Pons (tissue), 1 donor: ENCODE results near the gene DCTN2.
"Not testable (repeated sequence)": the region's sequence is repeated elsewhere in the genome, so short reads cannot be mapped to it uniquely, and the experiment has no call there.

Experiments
- DNase-seq: peaks from one replicate; pipeline ENCODE4 v3.0.0-alpha.2; 2016; ENCODE audit warnings: low spot score

The DCTN2 gene

DNA sequence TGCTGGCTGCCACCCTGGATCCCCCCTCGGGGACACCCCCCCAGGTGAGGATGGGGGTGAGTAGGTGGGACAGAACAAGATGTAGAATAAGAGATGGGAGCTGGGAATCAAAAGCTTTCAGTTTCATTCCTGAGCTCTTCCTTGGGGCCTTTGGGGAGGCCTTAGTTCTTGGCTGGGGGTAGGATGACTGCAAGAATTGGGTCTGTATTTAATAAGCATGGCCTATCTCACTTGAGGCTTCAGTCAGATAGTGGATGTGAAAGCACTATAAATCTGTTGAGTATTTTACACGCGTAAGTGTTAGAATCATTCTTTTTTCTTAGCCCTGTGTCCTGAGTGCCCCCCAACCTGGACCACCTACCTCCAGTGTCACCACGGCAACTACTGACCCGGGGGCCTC is 19.8 kb downstream of the DCTN2 start:
- DNase-seq = no peak

DNA sequence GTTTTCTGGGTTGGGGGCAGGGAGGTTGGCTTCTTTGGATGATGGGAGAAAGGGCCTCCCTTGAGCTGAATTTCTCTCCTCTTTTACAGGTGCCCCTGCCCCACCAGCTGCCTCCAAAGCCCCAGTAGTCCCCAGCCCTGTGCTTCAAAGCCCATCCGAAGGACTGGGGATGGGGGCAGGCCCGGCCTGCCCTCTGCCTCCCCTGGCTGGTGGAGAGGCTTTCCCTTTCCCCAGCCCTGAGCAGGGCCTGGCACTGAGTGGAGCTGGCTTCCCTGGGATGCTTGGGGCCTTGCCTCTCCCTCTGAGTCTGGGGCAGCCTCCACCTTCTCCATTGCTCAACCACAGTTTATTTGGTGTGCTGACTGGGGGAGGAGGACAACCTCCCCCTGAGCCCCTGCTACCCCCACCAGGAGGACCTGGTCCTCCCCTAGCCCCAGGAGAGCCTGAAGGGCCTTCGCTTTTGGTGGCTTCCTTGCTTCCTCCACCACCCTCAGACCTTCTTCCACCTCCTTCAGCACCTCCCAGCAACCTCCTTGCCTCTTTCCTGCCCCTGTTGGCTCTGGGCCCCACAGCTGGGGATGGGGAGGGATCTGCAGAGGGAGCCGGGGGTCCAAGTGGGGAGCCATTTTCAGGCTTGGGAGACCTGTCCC is 20.4 kb downstream of the DCTN2 start:
- DNase-seq = no peak

DNA sequence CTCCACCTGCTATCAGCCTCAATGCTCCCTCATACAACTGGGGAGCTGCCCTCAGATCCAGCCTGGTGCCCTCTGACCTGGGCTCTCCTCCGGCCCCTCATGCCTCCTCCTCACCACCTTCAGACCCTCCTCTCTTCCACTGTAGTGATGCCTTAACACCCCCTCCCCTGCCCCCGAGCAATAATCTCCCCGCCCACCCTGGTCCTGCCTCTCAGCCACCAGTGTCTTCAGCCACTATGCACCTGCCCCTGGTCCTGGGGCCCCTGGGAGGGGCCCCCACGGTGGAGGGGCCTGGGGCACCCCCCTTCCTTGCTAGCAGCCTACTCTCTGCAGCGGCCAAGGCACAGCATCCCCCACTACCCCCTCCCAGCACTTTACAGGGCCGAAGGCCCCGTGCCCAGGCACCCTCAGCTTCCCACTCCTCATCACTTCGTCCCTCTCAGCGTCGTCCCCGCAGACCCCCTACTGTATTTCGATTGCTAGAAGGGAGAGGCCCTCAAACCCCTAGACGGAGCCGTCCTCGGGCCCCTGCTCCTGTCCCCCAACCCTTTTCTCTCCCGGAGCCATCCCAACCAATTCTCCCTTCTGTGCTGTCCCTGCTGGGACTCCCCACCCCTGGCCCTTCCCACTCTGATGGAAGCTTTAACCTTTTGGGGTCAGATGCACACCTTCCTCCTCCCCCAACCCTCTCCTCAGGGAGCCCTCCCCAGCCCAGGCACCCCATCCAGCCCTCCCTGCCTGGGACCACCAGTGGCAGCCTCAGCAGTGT is 21.2 kb downstream of the DCTN2 start:
- DNase-seq = no peak

DNA sequence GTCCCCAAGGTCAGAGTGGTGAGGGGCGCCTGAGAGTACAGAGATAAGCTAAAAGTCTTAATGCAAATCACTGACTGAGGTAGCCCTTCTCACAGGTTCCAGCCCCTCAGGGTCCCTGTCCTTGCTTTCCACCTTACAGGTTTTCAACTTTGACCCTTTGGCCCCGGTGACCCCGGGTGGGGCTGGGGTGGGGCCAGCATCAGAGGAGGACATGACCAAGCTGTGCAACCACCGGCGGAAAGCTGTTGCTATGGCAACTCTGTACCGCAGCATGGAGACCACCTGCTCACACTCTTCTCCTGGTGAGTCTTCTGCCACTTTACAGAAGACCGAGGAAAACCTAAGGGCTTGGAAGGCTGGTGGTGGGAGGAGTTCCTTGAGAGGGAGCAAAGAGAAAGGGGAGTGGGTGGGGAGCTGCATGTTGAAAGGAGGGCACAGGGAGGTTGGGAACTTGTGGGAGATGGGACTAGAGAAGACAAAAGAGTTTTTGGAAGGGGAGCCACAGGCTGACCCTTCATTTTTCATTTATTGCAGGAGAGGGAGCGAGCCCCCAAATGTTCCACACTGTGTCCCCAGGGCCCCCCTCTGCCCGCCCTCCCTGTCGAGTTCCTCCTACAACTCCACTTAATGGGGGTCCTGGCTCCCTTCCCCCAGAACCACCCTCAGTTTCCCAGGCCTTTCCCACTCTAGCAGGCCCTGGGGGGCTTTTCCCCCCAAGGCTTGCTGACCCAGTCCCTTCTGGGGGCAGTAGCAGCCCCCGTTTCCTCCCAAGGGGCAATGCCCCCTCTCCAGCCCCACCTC is 22.0 kb downstream of the DCTN2 start:
- DNase-seq = no peak

DNA sequence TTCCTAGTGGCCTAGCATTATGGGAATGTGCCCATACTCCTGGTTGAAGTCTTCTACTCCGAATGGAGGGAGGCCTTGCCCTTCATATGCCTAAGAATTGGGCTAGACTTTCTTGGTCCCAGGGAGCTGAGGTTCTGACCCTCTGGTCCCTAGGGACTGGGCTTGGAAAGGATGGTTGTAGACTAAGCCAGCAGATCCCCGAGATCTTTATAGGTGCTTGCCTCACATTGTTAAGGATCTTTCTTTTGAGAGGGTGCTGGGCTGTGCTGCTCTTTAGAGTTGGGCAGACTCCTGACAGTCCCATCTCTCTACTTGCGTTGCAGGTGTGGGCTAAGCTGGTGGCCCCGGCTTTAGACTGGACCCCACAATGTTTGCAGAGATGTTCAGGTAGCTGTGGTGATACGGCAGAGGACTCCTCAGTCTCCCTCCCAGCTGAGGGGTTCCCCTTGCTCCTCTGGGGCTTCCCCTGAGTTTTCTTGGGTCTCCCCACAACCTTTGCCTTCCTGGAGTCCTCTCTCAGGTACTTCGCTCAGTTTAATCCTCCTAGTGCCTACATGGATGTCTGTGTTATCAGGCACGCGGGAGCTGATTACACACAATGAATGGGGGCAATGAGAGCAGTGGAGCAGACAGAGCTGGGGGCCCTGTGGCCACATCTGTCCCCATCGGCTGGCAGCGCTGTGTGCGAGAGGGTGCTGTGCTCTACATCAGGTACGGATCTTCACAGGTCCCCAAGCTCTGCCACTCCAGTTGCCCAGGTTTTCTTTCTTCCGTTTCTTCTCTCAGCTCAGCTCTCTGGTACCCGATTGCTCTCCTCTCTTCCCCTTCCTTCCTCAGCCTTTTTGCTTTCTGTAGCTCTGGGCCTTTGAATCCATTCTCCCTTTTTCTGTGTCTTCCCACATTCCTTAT is 23.0 kb downstream of the DCTN2 start:
- DNase-seq = no peak

DNA sequence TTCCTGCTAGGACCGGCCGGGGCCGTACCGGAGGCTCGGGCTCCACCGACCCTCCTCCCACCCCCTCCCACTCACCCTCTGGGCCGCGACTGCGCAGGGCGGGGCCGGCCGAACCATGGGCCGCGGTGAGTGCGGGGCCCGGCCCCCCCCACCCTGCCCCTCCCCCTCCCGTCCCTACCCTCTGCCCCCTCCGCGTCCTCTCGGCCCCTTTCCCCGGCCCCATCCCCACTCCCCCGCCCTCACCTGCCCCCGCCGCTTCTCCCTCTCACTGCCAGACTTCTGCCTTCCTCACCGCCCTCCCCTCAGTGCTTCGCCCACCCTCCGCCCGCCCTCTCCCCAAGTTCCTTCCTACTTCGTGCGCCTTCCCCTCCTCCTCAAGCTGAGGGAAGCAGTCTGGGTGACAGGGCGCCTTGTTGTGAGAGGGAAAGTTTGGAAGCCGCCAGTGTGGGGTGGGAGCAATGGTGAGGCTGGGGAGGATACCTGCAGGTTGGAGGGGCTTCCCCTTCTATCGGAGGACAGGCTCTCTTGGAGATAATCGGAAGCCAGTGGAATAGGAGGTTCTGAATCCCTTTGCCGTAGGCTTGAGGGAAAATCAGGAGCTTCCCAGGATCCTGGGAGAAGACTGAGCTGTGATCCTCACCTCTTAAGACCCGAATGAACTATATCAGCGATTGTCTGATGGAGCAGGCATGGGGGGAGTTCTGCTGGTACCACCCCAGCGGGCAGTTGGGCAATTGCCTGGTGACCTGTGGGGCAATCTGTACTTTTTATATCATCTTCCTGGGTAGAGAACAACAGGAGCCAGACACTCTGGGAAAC is 23.9 kb downstream of the DCTN2 start:
- peak; percentile 59 for DNase-seq

DNA sequence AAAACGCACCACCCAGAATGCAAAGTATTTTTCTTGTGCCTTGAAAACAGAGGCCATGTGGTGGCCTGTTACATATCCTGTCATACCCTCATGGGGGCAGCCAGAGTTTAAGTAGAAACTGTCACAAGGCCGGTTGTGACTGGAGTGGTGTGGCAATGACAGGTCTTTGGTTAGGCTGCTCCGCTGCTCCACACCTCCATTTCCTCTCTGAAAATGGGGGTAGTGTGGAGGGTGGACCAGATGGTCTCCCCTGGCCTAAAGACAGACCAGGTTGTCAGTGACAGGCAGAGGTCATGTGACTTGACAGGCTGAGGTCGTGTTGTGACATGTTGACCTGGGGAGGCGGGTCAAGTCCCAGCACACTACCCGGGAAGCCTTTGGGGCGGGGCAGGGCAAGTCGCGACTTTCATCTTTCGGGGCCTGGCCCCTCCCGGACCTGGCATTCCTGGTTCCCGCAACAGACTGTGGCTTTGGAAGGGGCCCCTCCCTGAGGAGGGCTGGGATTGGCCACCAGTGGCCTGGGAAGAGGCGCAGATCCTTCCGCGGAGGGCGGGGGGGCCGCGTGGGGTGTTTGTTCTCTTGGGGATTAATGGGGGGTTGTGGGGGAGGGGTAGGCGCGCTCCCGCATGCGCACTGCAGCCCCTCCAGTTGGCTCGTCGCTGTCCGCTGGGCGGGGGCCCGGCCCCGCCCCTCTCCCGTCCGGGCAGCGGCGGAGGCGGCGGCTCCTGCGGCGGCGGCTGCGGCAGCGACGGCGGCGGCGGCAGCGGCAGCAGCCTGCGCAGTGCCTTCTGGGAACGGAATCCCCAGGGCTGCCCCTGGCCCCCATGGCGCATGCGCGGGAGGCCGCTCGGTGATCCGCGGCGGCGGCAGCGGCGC is 24.7 kb downstream of the DCTN2 start, which contains the start of gene MBD6:
Gene MBD6 (plus strand): TSS at position 814 of the 876 bp plus-strand sequence. CDS start 1,480 bp downstream, outside the sequence.
- peak; percentile 90 for DNase-seq

DNA sequence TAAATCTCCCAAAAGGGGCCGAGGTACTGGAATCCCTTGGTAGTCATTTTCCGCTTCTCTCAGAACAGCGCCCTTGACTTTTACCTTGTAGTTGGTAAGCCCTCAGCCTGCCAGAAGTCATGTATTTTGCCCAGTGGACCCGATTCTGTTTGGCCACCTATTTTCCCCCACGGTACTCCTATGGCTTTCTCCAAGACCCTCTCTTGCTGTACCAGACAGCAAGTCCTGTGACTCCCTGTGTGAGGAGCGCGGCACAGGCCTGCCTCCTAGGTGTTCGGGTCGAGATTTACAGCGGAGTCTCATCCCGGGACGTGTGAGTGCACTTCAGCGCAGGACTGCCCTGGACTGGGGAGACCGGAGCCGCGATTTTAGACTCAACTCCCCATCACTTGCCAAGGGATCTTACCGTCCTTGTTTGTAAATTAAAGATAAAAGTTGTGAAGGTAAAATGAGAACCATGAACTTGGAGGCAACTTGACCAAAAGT is 25.4 kb downstream of the DCTN2 start:
- peak; percentile 59 for DNase-seq

DNA sequence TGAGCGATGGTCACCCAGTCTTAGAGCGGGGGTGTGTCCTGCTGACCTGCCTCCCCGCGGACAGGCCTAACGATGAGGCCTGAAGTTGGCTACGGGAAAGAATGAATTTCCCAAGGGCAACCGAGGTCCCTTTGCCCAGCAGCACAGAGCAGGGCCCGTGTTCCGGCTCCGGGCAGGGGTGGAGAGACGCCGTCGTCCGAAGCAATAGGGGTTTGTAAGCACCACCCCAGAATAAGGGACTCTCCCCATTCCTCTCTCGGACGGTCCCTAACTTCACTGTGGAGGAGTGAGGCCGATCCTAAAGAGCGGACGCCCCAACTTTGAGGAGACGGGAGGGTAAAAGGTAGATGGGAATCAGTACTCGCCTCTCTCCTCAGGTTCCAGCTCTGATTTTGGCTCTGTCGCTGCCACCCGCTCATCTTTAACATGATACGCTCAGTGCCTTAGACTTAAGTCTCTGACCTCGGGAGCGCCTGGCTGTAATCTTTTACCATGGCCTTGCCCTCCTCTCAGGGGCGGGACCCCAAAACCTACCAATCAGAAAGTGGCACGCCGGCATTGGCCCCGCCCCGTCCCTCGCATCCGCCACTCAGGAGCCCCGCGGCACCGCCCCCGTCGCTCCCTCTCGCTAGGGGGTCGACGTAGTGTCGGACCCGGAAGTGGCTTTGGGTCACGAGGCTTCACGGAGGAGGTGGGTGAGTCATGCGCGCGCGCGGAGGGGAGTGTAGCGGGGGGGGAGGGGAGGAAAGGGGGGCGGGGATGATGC is 26.8 kb downstream of the DCTN2 start, which contains the start of gene DDIT3:
Gene DDIT3 (minus strand): TSS at position 462 of the 766 bp plus-strand sequence. CDS start 3,108 bp downstream, outside the sequence.
- DNase-seq = peak; percentile 98

DNA sequence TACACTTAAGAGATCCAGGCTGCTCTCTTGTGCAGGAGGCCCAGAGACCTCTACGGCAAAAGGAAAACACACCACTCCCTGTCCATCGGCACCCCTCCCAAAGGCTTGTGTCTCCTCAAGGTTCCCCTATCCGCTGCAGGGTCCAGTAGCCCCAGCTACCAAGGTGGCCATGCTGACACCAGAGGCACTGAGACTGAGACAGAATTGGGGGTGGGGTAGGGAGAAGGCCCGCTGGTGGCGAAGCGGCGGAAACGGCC is 27.3 kb downstream of the DCTN2 start:
- no peak for DNase-seq

DNA sequence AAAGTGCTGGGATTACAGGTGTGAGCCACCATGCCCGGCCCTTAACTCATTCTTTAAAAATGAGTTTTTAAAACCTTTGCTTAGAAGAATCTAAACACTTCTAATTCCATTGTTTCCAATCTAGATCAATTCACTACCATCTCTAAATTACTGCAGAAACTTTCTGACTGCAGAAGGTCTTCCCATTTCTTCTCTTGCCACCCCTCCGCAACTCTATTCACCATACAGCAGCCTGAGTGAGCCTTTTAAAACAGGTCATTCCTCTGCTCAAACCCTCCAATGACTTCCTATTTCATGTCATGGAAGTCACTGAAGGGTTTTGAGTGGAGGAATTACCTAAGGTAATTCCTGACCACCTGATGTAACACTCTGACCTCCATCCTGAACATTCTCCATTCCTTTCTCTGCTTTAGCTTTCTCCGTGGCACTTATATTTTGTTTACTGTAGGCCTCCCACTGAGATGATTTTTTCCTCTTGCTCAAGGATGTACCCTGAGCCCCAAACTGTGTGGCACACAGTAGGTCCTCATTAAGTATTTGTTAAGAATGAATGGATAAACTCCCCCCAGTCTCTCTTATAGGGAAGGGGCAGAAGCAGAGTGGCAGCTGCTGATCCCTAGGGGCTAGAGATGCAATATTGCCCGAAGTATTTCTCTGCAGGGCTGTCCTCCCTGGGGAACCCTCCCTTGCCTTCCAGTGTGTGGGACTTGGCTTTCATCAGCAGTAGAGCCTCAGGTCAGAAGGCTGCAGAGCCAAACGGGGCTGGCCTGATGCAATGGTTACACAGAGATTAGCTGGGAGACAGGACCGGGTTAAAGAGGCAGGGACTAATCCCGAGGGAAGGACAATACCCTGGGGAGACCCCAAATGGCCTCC is 27.8 kb downstream of the DCTN2 start:
- DNase-seq = peak; percentile 25

DNA sequence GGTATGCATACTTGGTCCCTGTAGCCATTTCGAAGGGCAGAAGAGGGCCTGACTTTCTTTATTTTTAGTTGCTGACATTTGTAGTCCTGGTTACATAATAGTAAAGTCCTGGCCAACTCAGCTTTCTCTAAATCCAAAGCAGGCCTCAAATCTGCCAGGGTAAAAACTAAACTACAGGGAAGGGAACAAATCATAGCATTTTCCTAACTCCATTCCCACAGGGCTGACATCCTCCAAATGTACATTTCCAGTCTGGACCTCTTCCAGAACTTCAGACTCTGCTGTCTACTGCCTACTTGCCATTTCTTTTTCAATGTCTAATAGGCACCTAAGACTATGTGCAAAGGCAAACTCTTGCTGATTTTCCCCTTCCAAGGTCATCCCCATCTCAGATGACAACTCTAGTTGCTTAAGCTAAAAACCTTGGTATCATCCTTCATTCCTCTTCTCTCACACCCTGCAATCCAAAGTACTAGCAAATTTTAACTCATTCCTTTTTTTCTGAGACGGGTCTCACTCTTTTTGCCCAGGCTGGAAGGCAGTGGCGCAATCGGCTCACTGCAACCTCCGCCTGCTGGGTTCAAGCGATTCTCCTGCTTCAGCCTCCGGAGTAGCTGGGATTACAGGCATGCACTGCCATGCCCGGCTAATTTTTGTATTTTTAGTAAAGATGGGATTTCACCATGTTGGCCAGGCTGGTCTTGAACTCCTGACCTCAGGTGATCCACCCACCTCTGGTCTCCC is 28.6 kb downstream of the DCTN2 start:
- DNase-seq = peak; percentile 25

DNA sequence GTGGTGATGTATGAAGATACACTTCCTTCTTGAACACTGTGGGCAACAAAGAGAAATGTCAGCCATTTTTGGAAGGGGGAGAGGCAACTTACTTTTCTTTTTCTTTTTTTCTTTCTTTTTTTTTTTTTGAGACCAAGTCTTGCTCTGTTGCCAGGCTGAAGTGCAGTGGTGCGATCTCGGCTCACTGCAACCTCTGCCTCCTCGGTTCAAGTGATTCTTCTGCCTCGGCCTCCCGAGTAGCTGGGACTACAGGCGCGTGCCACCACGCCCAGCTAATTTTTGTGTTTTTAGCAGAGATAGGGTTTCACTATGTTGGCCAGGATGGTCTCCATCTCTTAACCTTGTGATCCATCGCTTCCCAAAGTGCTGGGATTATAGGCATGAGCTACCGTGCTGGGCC is 29.3 kb downstream of the DCTN2 start:
- DNase-seq = not testable (repeated sequence)

DNA sequence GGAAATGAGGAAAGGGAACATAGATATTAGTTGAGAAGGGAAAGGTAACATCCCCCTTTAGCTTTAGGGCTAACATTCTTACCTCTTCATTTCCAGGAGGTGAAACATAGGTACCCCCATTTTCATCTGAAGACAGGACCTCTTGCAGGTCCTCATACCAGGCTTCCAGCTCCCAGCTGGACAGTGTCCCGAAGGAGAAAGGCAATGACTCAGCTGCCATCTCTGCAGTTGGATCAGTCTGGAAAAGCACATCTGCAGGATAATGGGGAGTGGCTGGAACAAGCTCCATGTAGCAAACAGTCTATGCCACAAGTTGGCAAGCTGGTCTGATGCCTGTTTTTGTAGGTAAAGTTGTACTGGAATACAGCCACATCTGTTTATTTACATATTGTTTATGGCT is 29.8 kb downstream of the DCTN2 start:
- no peak for DNase-seq

DNA sequence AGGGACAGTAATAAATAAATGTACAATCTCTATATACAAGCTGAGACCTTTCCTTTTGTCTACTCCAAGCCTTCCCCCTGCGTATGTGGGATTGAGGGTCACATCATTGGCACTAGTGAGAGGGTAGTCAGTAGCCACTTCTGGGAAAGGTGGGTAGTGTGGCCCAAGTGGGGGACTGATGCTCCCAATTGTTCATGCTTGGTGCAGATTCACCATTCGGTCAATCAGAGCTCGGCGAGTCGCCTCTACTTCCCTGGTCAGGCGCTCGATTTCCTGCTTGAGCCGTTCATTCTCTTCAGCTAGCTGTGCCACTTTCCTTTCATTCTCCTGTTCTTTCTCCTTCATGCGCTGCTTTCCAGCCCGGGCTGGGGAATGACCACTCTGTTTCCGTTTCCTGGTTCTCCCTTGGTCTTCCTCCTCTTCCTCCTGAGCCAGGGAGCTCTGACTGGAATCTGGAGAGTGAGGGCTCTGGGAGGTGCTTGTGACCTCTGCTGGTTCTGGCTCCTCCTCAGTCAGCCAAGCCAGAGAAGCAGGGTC is 30.3 kb downstream of the DCTN2 start:
- no peak for DNase-seq

DNA sequence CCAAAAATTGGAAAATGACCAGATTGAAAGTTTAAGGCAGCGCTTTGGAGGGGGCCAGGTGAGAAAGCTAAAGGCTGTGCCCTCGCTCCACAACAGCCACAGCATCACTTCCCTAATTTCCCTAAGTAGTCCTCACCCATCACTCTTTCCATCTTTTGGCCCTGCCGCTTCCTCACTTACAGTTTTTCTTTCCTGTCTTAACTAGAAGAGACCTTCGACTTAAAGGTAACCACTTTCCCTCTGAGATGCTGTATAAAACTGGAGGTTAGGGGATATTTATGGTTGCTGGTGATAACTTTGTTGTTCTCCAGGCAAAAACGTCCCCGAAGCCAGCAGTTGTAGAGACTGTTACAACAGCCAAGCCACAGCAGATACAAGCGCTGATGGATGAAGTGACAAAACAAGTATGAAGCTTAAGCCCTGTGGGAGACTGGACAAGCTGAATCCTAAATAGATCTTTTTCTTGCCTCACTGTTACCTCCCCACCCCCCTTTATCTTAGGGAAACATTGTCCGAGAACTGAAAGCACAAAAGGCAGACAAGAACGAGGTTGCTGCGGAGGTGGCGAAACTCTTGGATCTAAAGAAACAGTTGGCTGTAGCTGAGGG is 31.0 kb downstream of the DCTN2 start:
- DNase-seq = no peak
